HG02763 (cell line): ENCODE data around the gene CMSS1.

Experiments
- ATAC-seq: cut with Tn5 transposase; IDR thresholded peaks from one replicate; pipeline ENCODE4 v1.9.1; 2021; ENCODE audit warnings: mild to moderate bottlenecking, moderate library complexity; ENCODE audit not compliant: unreplicated experiment

Gene CMSS1

GRCh38 chr3:100010087-100010417, 192.4 kb downstream of the CMSS1 start:
- ATAC-seq, result no peak

DNA sequence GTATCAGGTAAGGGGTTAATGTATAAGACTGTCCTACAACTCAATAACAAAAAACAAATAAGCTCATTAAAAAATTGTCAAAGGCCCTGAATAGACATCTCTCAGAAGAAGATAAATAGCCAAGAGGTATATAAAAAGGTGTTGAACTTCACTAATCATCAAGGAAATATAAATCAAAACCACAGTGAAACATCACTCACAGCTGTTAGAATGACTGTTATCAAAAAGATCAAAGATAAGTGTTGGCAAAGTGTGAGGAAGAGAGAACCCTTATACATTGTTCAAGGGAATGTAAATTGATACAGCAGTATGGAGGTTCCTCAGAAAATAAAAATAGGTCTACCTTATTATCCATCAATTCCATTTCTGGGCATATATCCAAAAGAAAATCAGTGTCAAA, 201.1 kb downstream of the CMSS1 start:
- no peak for ATAC-seq

DNA sequence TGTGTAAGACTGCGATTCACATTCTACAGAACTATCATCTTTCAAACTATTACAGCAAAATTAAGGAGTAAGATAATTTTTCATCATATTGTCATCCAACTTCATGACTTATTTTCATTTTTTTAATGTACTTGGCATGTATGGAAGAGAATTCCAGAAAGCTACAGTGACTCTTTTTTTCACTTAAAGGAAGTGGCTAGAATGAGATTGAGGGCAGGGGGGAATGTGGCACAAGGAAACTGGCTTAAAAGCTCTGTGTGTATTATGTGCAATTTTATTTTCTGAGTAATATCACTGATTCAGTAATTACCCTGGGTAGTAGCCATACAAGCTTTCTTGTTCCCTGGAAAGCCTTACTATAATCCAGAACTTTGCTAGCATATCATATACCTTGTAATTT, 202.1 kb downstream of the CMSS1 start:
- no peak for ATAC-seq

DNA sequence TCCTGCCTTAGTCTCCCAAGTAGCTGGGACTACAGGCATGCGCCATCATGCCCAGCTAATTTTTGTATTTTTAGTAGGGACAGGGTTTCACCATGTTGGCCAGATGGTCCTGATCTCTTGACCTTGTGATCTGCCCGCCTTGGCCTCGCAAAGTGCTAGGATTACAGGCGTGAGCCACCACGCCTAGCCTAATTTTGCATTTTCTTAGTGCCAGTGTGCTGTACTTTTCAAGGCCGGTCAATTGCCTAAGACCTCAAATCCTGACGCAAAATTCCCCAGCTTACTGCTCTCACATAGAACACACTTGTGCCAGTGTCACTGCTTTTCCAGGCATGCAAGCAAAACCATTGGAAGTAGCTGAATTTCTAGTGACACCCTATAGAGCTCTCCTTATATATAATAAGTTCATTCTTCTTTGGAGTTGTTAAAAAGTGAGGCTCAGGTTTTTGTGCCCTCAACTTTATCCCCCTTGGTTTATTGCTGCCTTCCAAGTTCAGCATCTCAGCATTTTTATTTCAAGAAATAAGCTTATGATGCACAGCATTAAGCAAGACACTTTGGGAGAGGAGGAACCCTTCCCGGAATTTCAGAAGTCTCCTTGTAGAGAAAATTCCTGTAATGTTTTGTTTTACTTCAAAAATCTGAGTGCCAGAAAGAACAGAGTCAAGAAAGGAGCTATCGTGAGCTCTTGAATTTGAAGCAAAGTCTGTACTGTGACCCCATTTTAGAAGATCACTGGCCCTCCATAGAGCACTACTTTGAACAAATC, 203.4 kb downstream of the CMSS1 start:
- ATAC-seq, result no peak

DNA sequence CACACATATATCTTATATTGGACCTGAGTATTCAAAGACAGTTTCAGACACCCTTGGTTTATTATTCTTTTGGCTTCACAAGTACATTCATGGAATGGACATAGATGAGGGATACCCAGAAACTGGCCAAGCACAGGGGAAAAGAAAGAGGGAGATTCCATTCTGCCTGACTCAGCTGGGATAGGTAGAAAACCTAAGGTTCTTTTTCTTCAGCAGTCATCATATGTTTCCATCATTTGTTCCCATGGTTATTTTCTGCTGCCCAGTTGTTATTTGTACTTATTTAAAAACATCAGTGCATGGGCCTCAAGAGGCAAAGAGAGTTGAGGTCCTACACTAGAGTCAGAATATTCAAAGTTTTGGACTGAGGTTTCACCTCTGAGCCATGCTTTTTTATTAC, 204.8 kb downstream of the CMSS1 start:
- no peak for ATAC-seq

- no peak for ATAC-seq
These were observed 205.5 kb downstream of the CMSS1 start for GRCh38 chr3:100023150-100023549.

GRCh38 chr3:100023595-100023994, 205.9 kb downstream of the CMSS1 start:
- no peak for ATAC-seq

DNA sequence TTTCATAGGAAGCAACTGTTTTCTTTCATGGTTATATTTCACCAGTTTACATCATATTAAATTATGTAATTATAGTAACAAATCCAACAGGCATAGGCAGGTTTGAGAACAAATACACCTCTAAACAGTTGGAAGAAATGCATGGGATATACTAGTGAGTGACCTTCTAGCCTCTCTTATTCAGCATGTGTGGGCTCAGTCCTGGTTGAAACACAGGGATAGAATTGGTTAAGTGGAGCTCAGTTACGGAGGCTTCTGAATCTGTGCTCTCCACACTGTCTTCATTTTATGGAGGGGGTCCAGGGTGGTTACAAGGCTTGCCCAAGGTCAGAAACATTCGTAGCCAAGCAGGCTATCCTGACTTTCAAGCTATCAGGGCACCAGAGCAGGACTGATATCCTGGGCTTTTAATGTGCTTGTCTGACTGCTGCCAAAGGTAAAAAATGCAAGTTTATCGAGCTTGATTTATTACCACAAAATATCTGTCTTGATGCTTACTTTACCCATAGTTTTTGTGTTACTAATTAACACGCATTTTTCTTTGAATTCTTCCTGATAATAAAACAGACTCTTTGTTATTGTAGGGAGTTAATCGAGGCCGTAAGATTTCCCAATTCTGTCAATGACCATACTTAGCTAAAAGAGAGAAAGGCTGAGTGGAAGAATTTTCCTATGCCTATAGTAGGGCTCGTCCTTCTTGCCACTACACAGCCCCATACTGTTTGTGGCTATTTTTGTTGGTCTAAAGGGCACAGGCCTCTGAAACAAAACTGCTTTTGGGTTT, 207.1 kb downstream of the CMSS1 start:
- no peak for ATAC-seq

DNA sequence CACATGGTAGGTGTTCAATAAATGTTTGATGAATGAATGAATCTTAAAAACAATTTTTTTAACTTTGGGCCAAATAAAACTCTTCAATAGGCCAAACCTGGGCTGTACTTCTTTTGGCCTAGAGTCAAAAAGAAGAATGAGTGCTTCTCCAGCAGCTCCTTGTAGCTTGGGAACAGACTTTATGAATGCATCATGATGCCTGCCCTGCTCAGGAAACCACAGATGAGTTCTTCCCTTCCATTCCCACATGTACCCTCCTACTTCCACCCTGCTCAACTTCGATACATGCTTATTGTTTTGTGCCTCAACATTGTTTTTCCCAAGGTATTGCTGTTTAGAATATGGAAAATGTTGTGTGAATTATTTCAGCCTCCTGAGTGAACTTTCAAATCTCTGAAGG, 209.7 kb downstream of the CMSS1 start:
- no peak for ATAC-seq

- no peak for ATAC-seq
These were observed 211.4 kb downstream of the CMSS1 start for GRCh38 chr3:100029052-100029451.

GRCh38 chr3:100029689-100030088, 212.0 kb downstream of the CMSS1 start:
- ATAC-seq, result no peak

DNA sequence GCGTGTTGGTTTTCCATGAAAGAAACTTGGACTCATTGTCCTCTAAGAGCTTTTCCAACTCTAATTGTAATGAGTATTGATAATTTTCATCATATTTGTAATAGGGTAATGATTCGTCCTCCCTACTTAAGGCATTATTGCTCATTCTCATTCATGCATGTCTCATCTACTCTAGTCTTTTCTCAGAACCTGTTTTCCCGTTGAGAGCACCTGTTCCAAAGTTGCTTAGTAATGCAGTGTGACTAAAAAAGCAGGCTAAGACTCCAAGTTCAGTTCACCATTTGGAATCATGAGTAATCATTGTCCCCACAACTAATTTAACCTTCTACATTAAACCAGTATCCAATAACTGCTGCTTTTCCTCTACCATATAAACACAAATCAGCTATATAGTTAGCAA, 212.7 kb downstream of the CMSS1 start:
- no peak for ATAC-seq

DNA sequence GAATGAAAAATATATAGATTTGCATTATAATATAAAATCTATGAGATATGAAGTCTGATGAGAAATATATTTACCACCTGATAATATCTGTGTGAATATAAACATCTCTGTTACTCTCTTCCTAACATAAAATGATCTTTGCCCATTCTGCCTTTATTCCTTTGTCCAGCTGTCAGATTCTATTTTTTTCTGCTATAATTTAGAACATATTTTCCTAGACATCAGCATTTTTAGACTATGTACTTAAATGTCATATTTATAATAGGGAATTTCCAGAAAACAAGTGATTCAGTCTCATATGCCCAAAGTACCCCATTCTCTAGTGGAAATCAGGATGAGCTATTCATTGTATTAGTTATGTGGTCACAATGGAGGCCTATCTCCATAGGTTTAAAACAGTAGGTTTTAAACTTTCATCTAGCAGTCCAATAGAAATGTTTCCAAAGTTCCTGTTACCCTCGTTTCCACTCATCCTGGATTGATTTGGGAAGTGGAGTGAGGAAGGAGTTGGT, 213.3 kb downstream of the CMSS1 start:
- ATAC-seq, result no peak

DNA sequence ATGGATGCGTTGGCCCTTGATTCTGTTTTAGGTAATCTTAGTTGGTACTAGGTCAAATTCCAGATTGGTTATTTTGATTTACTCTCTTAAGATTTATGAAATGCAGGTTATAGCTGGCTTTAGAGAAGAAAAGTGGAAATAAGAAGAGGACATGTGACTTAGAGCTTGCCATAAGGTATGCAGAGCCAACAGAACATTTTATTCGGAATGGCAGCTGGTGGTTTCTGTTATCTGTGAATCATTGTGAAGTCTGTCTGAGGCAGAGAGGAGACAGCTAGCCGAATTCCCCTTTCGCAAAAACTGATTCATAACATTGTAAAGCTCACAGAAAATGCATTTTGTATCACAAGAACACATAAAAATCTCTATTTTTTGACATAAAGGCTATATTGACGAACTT, 214.6 kb downstream of the CMSS1 start:
- no peak for ATAC-seq

GRCh38 chr3:100033184-100033583, 215.5 kb downstream of the CMSS1 start:
- no peak for ATAC-seq

GRCh38 chr3:100033903-100034471, 216.3 kb downstream of the CMSS1 start:
- ATAC-seq, result no peak

GRCh38 chr3:100039075-100039474, 221.4 kb downstream of the CMSS1 start:
- ATAC-seq, result no peak

GRCh38 chr3:100040451-100041225, 223.0 kb downstream of the CMSS1 start:
- no peak for ATAC-seq

- ATAC-seq, result no peak
These were observed 223.7 kb downstream of the CMSS1 start for GRCh38 chr3:100041328-100041749.

DNA sequence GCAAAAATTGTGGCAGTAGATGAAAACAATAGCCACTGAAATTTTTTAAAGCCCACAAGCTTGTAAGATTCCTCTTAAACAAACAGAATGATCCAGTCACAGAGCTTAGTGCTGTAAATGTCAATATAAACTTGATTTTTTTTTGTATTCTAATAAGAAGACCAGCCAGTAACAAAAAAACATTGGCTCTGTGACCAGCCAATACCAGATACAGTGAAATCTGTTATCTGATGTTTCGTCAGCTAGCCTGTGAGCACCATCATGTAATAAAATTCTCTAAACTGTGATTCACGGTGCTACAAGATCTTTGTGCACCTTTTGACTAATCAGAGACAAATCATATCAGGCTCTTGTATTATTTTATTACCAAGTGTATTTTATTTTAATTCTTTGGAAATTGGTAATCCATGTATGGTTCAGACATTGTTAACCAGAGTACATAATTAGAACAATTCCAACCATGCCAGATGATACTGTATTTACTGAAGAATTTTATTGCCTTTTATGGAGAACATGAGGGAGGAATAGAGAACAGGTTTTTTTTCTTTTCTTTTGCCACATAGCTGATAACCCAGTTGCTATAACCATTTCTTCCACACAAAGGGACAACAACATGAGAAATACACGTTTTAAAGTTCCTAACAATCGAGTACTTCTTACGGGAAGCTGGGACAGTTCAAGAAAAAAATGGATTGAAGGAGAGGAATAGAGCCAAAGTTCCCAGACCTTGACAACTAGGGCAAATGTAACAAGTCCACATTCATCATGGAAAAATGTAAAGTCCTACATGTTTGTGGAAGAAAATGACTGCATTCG, 224.7 kb downstream of the CMSS1 start:
- no peak for ATAC-seq
